CD4-positive, alpha-beta T cell (primary cell): ENCODE measurements around the gene ECM1. TPM values are rescaled to one million over a fixed set of nuclear protein-coding genes. Genes with fewer than 3 reads are reported as not detected.

Experiments used
- ATAC-seq: fragments of 200-7000 bp; cut with Tn5 transposase; one replicate; pipeline ENCODE4 v1.10.0; 2022; ENCODE audit warnings: mild to moderate bottlenecking; ENCODE audit not compliant: poor library complexity
- CTCF ChIA-PET: fragments of 350-600 bp; sonication (Branson Sonifier 250); formaldehyde crosslinking; loops from one replicate; lab custom pipeline; 2021; ENCODE audit warnings: antibody characterized with exemption, inconsistent platforms; lab: Charles Lee
- POLR2A ChIA-PET: fragments of 350-600 bp; sonication (Branson Sonifier 250); formaldehyde crosslinking; loops from one replicate; lab custom pipeline; 2021; ENCODE audit warnings: antibody characterized with exemption, inconsistent platforms; lab: Charles Lee
- DNase-seq, 14 experiments: peaks; one replicate each; pipeline ENCODE4 v3.0.0-alpha.2; 2013 to 2020; ENCODE audit warnings: mixed read lengths in 2 of 14
- H3K27ac ChIP-seq, 2 donors: one replicate each; pipeline versions ENCODE4 v1.5.1 to v1.7.0; 2013; ENCODE audit warnings: low read length in 2 of 2, low read depth in 1 of 2, mild to moderate bottlenecking in 1 of 2
- H3K27me3 ChIP-seq, 2 experiments: 1 replicate in 1 of 2; 2 replicates in 1 of 2; pipeline versions ENCODE4 v1.6.1 to v1.7.0; 2013; ENCODE audit warnings: low read length in 2 of 2, control low read depth in 1 of 2, mild to moderate bottlenecking in 1 of 2, moderate library complexity in 1 of 2; ENCODE audit not compliant: insufficient read depth in 2 of 2, control insufficient read depth in 1 of 2
- H3K36me3 ChIP-seq: one replicate; pipeline ENCODE4 v1.6.1; 2013; ENCODE audit warnings: low read length, control low read depth; ENCODE audit not compliant: insufficient read depth
- H3K4me1 ChIP-seq: one replicate; pipeline ENCODE4 v1.6.1; 2013; ENCODE audit warnings: low read length, control low read depth; ENCODE audit not compliant: insufficient read depth
- H3K4me3 ChIP-seq: one replicate; pipeline ENCODE4 v1.5.1; 2013; ENCODE audit warnings: mild to moderate bottlenecking, low read length, moderate library complexity
- H3K9me3 ChIP-seq, 2 experiments: 1 replicate in 1 of 2; 2 replicates in 1 of 2; pipeline versions ENCODE4 v1.6.1 to v1.7.0; 2013; ENCODE audit warnings: low read length in 2 of 2, mild to moderate bottlenecking in 2 of 2, control low read depth in 1 of 2, moderate library complexity in 1 of 2; ENCODE audit not compliant: control insufficient read depth in 1 of 2, insufficient read depth in 1 of 2
- H3K27ac Mint-ChIP-seq: one replicate; pipeline ENCODE4 v1.8.0; 2020; ENCODE audit warnings: mixed read lengths
- H3K27me3 Mint-ChIP-seq: one replicate; pipeline ENCODE4 v1.8.0; 2021; ENCODE audit warnings: mixed read lengths
- H3K36me3 Mint-ChIP-seq: one replicate; pipeline ENCODE4 v1.8.0; 2021; ENCODE audit warnings: low read depth, mixed read lengths
- H3K4me1 Mint-ChIP-seq: one replicate; pipeline ENCODE4 v1.8.0; 2021; ENCODE audit warnings: low read depth, mixed read lengths
- H3K4me3 Mint-ChIP-seq: one replicate; pipeline ENCODE4 v1.8.0; 2020; ENCODE audit warnings: mild to moderate bottlenecking, mixed read lengths
- H3K9me3 Mint-ChIP-seq: one replicate; pipeline ENCODE4 v1.8.0; 2020; ENCODE audit warnings: mixed read lengths
- CTCF ChIP-seq: fragments of 200-600 bp; IDR thresholded peaks from one replicate; pipeline ENCODE4 v1.8.0; 2022; ENCODE audit warnings: antibody characterized with exemption, mild to moderate bottlenecking
- intact Hi-C, 2 experiments: fragments of 100-400 bp; cut with DNase I in 1 of 2; cut with micrococcal nuclease in 1 of 2; formaldehyde crosslinking; loops; one replicate each; pipeline versions ENCODE4 v1.15.1 to v1.9.0; 2023 to 2025; cut with DNase I, micrococcal nuclease
- total RNA-seq, 174 experiments: library from RNA in 2 of 174; stranded (reverse) in 2 of 174; gene quantifications; one replicate each; pipeline ENCODE4 v1.2.3 and lab custom pipeline; 2021 to 2026

Gene ECM1
- total RNA-seq, 2 experiments from 2014 or later, result 0.31 TPM; not detected in 1

GRCh38 chr1:150516050-150516591 lies 8.2 kb downstream of the ECM1 start:
- Histone ChIP-seq H3K36me3 (no peaks in the 10 kb centered on the region), H3K9me3 (no peaks in the 10 kb centered on the region), H3K27ac (no peak overlapping the region), H3K4me1 (peaks cover 17% of the 10 kb centered on the region), H3K4me3 (peak overlapping the region; percentile 82), H3K27me3 (no peaks in the 10 kb centered on the region)
- CTCF ChIA-PET, result interaction anchor here (1.4 kb wide), 1 partner anchor 16 kb away, joined by 11 read pairs; no protein-coding TSS in a partner anchor
- H3K4me1 Mint-ChIP-seq, result peaks cover 20% of the 10 kb centered on the region
- POLR2A ChIA-PET, result interaction anchor here (0.6 to 2.5 kb wide), 19 partner anchors 11 to 629 kb away, joined by 3 to 17 read pairs (median 4); partner anchors contain the start of genes ENSA, GOLPH3L, MCL1 and RPRD2
- H3K9me3 Mint-ChIP-seq, result no peaks in the 10 kb centered on the region
- no peak overlapping the region for H3K27ac Mint-ChIP-seq
- DNase-seq (peak in 5 of 14 experiments; percentile 8 to 36 (median 26)), ATAC-seq (peak; percentile 16)
- peak overlapping the region; percentile 87 for H3K4me3 Mint-ChIP-seq
- TF ChIP-seq CTCF, result no peak
- H3K36me3 Mint-ChIP-seq, result no peaks in the 10 kb centered on the region
- intact Hi-C loops, result no loop called here
- H3K27me3 Mint-ChIP-seq, result no peaks in the 10 kb centered on the region

GRCh38 chr1:150516616-150517015 lies 8.7 kb downstream of the ECM1 start:
- no peaks in the 10 kb centered on the region for H3K9me3 ChIP-seq
- H3K27ac Mint-ChIP-seq, result no peak overlapping the region
- H3K27me3 Mint-ChIP-seq, result no peaks in the 10 kb centered on the region
- ChIA-PET CTCF (interaction anchor here (1.4 kb wide), 1 partner anchor 15 kb away, joined by 11 read pairs; no protein-coding TSS in a partner anchor), POLR2A (interaction anchor here (0.6 to 2.5 kb wide), 9 partner anchors 30 to 480 kb away, joined by 3 to 17 read pairs (median 7); partner anchors contain the start of genes ENSA, MCL1, RPRD2 and TARS2)
- H3K4me1 ChIP-seq, result peaks cover 17% of the 10 kb centered on the region
- TF ChIP-seq CTCF, result no peak
- intact Hi-C loops, result no loop called here
- no peaks in the 10 kb centered on the region for H3K36me3 Mint-ChIP-seq
- no peak overlapping the region for H3K4me3 ChIP-seq
- H3K27ac ChIP-seq, result no peak overlapping the region
- H3K4me3 Mint-ChIP-seq, result peak overlapping the region; percentile 87
- H3K27me3 ChIP-seq, result no peaks in the 10 kb centered on the region
- DNase-seq, result no peak
- no peaks in the 10 kb centered on the region for H3K9me3 Mint-ChIP-seq
- no peaks in the 10 kb centered on the region for H3K36me3 ChIP-seq
- peaks cover 20% of the 10 kb centered on the region for H3K4me1 Mint-ChIP-seq
- no peak for ATAC-seq

- ChIA-PET CTCF (interaction anchor here (1.4 to 1.9 kb wide), 2 partner anchors 11 to 108 kb away, joined by 4 to 6 read pairs; partner anchors contain the start of gene ENSA), POLR2A (no interaction called here)
- Histone ChIP-seq H3K36me3 (no peaks in the 10 kb centered on the region), H3K9me3 (no peaks in the 10 kb centered on the region), H3K27ac (no peak overlapping the region), H3K27me3 (no peaks in the 10 kb centered on the region), H3K4me3 (no peak overlapping the region), H3K4me1 (peaks cover 1% of the 10 kb centered on the region)
- TF ChIP-seq CTCF, result no peak
- H3K9me3 Mint-ChIP-seq, result no peaks in the 10 kb centered on the region
- DNase-seq (no peak), ATAC-seq (no peak)
- H3K4me1 Mint-ChIP-seq, result peaks cover 5% of the 10 kb centered on the region
- H3K36me3 Mint-ChIP-seq, result no peaks in the 10 kb centered on the region
- H3K4me3 Mint-ChIP-seq, result no peak overlapping the region
- H3K27ac Mint-ChIP-seq, result no peak overlapping the region
- intact Hi-C loops, result no loop called here
- no peaks in the 10 kb centered on the region for H3K27me3 Mint-ChIP-seq
Observed at GRCh38 chr1:150521196-150521968, 13.5 kb downstream of the ECM1 start.
